ENCODE measurements around the gene CNTN6. TPM values are rescaled to one million over a fixed set of nuclear protein-coding genes. Genes with fewer than 3 reads are reported as not detected.

Gene CNTN6
- total RNA-seq, 2 donors from 2014 or later: not detected

DNA sequence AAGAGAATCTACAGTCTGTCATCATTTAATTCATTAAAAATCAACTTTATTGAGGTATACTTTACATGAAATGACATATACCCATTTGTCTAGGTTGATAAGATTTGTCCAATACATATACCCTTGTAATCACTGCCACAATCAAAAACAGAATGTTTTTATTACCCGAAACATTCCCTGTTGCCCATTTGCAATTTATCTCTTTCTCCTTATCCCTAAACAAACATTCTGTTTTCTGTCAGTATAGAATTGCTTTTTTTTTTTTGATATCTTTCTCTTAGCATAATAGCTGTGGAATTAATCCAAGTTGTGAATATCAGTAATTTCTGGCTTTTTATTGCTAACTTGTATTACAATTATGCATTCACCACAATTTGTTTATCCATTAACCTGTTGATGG is 4.3 kb upstream of the CNTN6 start:
- Histone ChIP-seq H3K27me3 (replicated peaks; ENCODE audit: insufficient read depth) (no peaks in the 10 kb centered on the region), H3K36me3 (no peaks in the 10 kb centered on the region), H3K4me1 (ENCODE audit: control insufficient read depth in 1 of 2, low read depth in 2 of 2) (peaks cover 6 to 9% of the 10 kb centered on the region in 2 donors), H3K9me3 (no peaks in the 10 kb centered on the region), H3K27ac (no peak overlapping the region), H3K4me3 (no peak overlapping the region)
- no peak for DNase-seq (ENCODE audit: low spot score)
- no peak for ATAC-seq (ENCODE audit: insufficient number of reproducible peaks, low FRiP score, low read depth)
- TF ChIP-seq CTCF (IDR thresholded peaks at IDR 0.05): no peak

GRCh38 chr3:1091286-1091685 is 1.5 kb upstream of the CNTN6 start:
- no peak for DNase-seq (ENCODE audit: low spot score)
- no peak for ATAC-seq (ENCODE audit: insufficient number of reproducible peaks, low FRiP score, low read depth)
- no peaks in the 10 kb centered on the region for H3K27me3 ChIP-seq (replicated peaks; ENCODE audit: insufficient read depth)
- H3K27ac ChIP-seq: no peak overlapping the region
- H3K36me3 ChIP-seq: no peaks in the 10 kb centered on the region
- no peaks in the 10 kb centered on the region for H3K9me3 ChIP-seq
- peaks cover 6 to 9% of the 10 kb centered on the region in 2 donors for H3K4me1 ChIP-seq (ENCODE audit: control insufficient read depth in 1 of 2, low read depth in 2 of 2)
- TF ChIP-seq CTCF (IDR thresholded peaks at IDR 0.05): no peak
- H3K4me3 ChIP-seq: no peak overlapping the region

GRCh38 chr3:1092061-1092460 is 763 bp upstream of the CNTN6 start:
- no peaks in the 10 kb centered on the region for H3K9me3 ChIP-seq
- no peak for ATAC-seq (ENCODE audit: insufficient number of reproducible peaks, low FRiP score, low read depth)

GRCh38 chr3:1093217-1093616 is 393 bp downstream of the CNTN6 start:
- Histone ChIP-seq H3K27ac (no peak overlapping the region), H3K4me3 (no peak overlapping the region), H3K36me3 (no peaks in the 10 kb centered on the region), H3K9me3 (no peaks in the 10 kb centered on the region), H3K4me1 (ENCODE audit: control insufficient read depth in 1 of 2, low read depth in 2 of 2) (no peaks in the 10 kb centered on the region), H3K27me3 (replicated peaks; ENCODE audit: insufficient read depth) (no peaks in the 10 kb centered on the region)
- no peak for ATAC-seq (ENCODE audit: insufficient number of reproducible peaks, low FRiP score, low read depth)
- no peak for TF ChIP-seq CTCF (IDR thresholded peaks at IDR 0.05)
- DNase-seq (ENCODE audit: low spot score): no peak

More at GRCh38 chr3:1092061-1092460, 763 bp upstream of the CNTN6 start:
- Histone ChIP-seq H3K4me3 (no peak overlapping the region), H3K36me3 (no peaks in the 10 kb centered on the region), H3K27ac (no peak overlapping the region), H3K27me3 (replicated peaks; ENCODE audit: insufficient read depth) (no peaks in the 10 kb centered on the region), H3K4me1 (ENCODE audit: control insufficient read depth in 1 of 2, low read depth in 2 of 2) (peaks cover 6 to 7% of the 10 kb centered on the region in 2 donors)
- no peak for TF ChIP-seq CTCF (IDR thresholded peaks at IDR 0.05)
- DNase-seq (ENCODE audit: low spot score): no peak

GRCh38 chr3:1103525-1103924 is 10.7 kb downstream of the CNTN6 start:
- Histone ChIP-seq H3K36me3 (no peaks in the 10 kb centered on the region), H3K4me3 (no peak overlapping the region), H3K27me3 (replicated peaks; ENCODE audit: insufficient read depth) (no peaks in the 10 kb centered on the region), H3K9me3 (no peaks in the 10 kb centered on the region), H3K4me1 (ENCODE audit: control insufficient read depth in 1 of 2, low read depth in 2 of 2) (no peaks in the 10 kb centered on the region), H3K27ac (no peak overlapping the region)
- no peak for DNase-seq (ENCODE audit: low spot score)
- no peak for TF ChIP-seq CTCF (IDR thresholded peaks at IDR 0.05)
- no peak for ATAC-seq (ENCODE audit: insufficient number of reproducible peaks, low FRiP score, low read depth)
